H9 (cell line): ENCODE data around the gene SHC1. TPM values are rescaled to one million over a fixed set of nuclear protein-coding genes. Genes with fewer than 3 reads are reported as not detected.

Source experiments
- DNase-seq: peaks from one replicate; pipeline ENCODE4 v3.0.0-alpha.2; 2017
- H2AFZ ChIP-seq: one replicate; pipeline ENCODE4 v1.6.1; 2013; ENCODE audit warnings: mild to moderate bottlenecking, low read length, control low read depth, moderate library complexity
- H2AK5ac ChIP-seq: 2 replicates; pipeline ENCODE4 v1.6.1; 2013; ENCODE audit warnings: low read length, control low read depth, mixed read lengths; ENCODE audit not compliant: insufficient read length
- H2BK120ac ChIP-seq: one replicate; pipeline ENCODE4 v1.6.1; 2013; ENCODE audit warnings: low read depth, mild to moderate bottlenecking, low read length, control low read depth, inconsistent platforms; ENCODE audit not compliant: poor library complexity, severe bottlenecking
- H2BK12ac ChIP-seq: 2 replicates; pipeline ENCODE4 v1.6.1; 2013; ENCODE audit warnings: low read length, control low read depth, mixed read lengths, low read depth; ENCODE audit not compliant: insufficient read length
- H2BK15ac ChIP-seq: 2 replicates; pipeline ENCODE4 v1.6.1; 2013; ENCODE audit warnings: low read depth, low read length, control low read depth
- H2BK20ac ChIP-seq: one replicate; pipeline ENCODE4 v1.6.1; 2013; ENCODE audit warnings: low read depth, mild to moderate bottlenecking, low read length, control low read depth, inconsistent platforms; ENCODE audit not compliant: poor library complexity, severe bottlenecking
- H2BK5ac ChIP-seq: 2 replicates; pipeline ENCODE4 v1.6.1; 2013; ENCODE audit warnings: low read length, control low read depth, mixed read lengths; ENCODE audit not compliant: insufficient read length
- H3K14ac ChIP-seq: 2 replicates; pipeline ENCODE4 v1.6.1; 2013; ENCODE audit warnings: low read length, control low read depth; ENCODE audit not compliant: insufficient read depth
- H3K18ac ChIP-seq: 2 replicates; pipeline ENCODE4 v1.6.1; 2013; ENCODE audit warnings: low read depth, mild to moderate bottlenecking, mixed read lengths, low read length, control low read depth; ENCODE audit not compliant: insufficient read length
- H3K23ac ChIP-seq: 2 replicates; pipeline ENCODE4 v1.6.1; 2013; ENCODE audit warnings: low read length, control low read depth, mixed read lengths, low read depth; ENCODE audit not compliant: insufficient read length
- H3K23me2 ChIP-seq: 2 replicates; pipeline ENCODE4 v1.6.1; 2013; ENCODE audit warnings: low read depth, mild to moderate bottlenecking, mixed read lengths, low read length, control low read depth; ENCODE audit not compliant: insufficient read length, poor library complexity, severe bottlenecking
- H3K27ac ChIP-seq: 2 replicates; pipeline ENCODE4 v1.5.1; 2013; ENCODE audit warnings: low read length, control low read depth, mixed read lengths, low read depth; ENCODE audit not compliant: insufficient read length
- H3K27me3 ChIP-seq: 2 replicates; pipeline ENCODE4 v1.6.1; 2013; ENCODE audit warnings: low read length, control low read depth, inconsistent platforms; ENCODE audit not compliant: insufficient read depth
- H3K4ac ChIP-seq: 2 replicates; pipeline ENCODE4 v1.6.1; 2013; ENCODE audit warnings: low read depth, mild to moderate bottlenecking, control low read depth, inconsistent platforms, low read length, moderate library complexity
- H3K4me1 ChIP-seq: 2 replicates; pipeline ENCODE4 v1.6.1; 2013; ENCODE audit warnings: low read length, control low read depth, inconsistent platforms; ENCODE audit not compliant: insufficient read depth
- H3K4me2 ChIP-seq: 2 replicates; pipeline ENCODE4 v1.6.1; 2013; ENCODE audit warnings: low read length, control low read depth, mixed read lengths; ENCODE audit not compliant: insufficient read length, insufficient read depth
- H3K56ac ChIP-seq: 2 replicates; pipeline ENCODE4 v1.6.1; 2013; ENCODE audit warnings: low read depth, mild to moderate bottlenecking, mixed read lengths, low read length, control low read depth; ENCODE audit not compliant: insufficient read length
- H3K79me1 ChIP-seq: 2 replicates; pipeline ENCODE4 v1.6.1; 2013; ENCODE audit warnings: low read depth, mild to moderate bottlenecking, moderate library complexity, low read length, control low read depth, inconsistent platforms; ENCODE audit not compliant: insufficient read depth, poor library complexity, severe bottlenecking
- H3K79me2 ChIP-seq: 2 replicates; pipeline ENCODE4 v1.6.1; 2013; ENCODE audit warnings: low read length, control low read depth, inconsistent platforms; ENCODE audit not compliant: insufficient read depth
- H3K9ac ChIP-seq: 2 replicates; pipeline ENCODE4 v1.6.1; 2013; ENCODE audit warnings: low read length, control low read depth, mixed read lengths; ENCODE audit not compliant: insufficient read length; ENCODE audit errors: extremely low read depth
- H3K9me3 ChIP-seq: one replicate; pipeline ENCODE4 v1.6.1; 2013; ENCODE audit warnings: low read depth, low read length, inconsistent platforms; ENCODE audit not compliant: control insufficient read depth
- H3T11ph ChIP-seq: one replicate; pipeline ENCODE4 v1.6.1; 2013; ENCODE audit warnings: mild to moderate bottlenecking, low read length, control low read depth, inconsistent platforms
- H4K20me1 ChIP-seq: one replicate; pipeline ENCODE4 v1.6.1; 2013; ENCODE audit not compliant: control insufficient read depth, insufficient read length, insufficient read depth
- H4K5ac ChIP-seq: 2 replicates; pipeline ENCODE4 v1.6.1; 2013; ENCODE audit warnings: low read depth, mild to moderate bottlenecking, mixed read lengths, low read length, control low read depth; ENCODE audit not compliant: insufficient read length
- H4K8ac ChIP-seq: replicated peaks from 2 replicates; pipeline ENCODE4 v1.6.1; 2013; ENCODE audit warnings: low read length, control low read depth, mixed read lengths, low read depth; ENCODE audit not compliant: insufficient read length
- H4K91ac ChIP-seq: 2 replicates; pipeline ENCODE4 v1.6.1; 2013; ENCODE audit warnings: low read depth, mild to moderate bottlenecking, moderate library complexity, mixed read lengths, low read length, control low read depth; ENCODE audit not compliant: insufficient read length
- H3K27ac Mint-ChIP-seq, 3 experiments: 2 replicates in 2 of 3; 3 replicates in 1 of 3; pipeline ENCODE4 v1.8.0; 2020 to 2021; ENCODE audit warnings: mixed read lengths in 3 of 3, mild to moderate bottlenecking in 1 of 3, moderate library complexity in 1 of 3
- H3K27me3 Mint-ChIP-seq: 2 replicates; pipeline ENCODE4 v1.8.0; 2021; ENCODE audit warnings: low read depth, mild to moderate bottlenecking, moderate library complexity, mixed read lengths
- H3K36me3 Mint-ChIP-seq, 3 experiments: 2 replicates in 2 of 3; 3 replicates in 1 of 3; pipeline ENCODE4 v1.8.0; 2020 to 2021; ENCODE audit warnings: low read depth in 3 of 3, mixed read lengths in 3 of 3; ENCODE audit not compliant: insufficient read depth in 1 of 3
- H3K4me1 Mint-ChIP-seq, 2 experiments: 2 replicates each; pipeline ENCODE4 v1.8.0; 2020; ENCODE audit warnings: mixed read lengths in 2 of 2
- H3K4me3 Mint-ChIP-seq, 2 experiments: 2 replicates in 1 of 2; 3 replicates in 1 of 2; pipeline ENCODE4 v1.8.0; 2020 to 2021; ENCODE audit warnings: mild to moderate bottlenecking in 2 of 2, mixed read lengths in 2 of 2, moderate library complexity in 1 of 2
- H3K9me3 Mint-ChIP-seq, 2 experiments: 2 replicates in 1 of 2; 3 replicates in 1 of 2; pipeline ENCODE4 v1.8.0; 2020; ENCODE audit warnings: mild to moderate bottlenecking in 2 of 2, mixed read lengths in 2 of 2, moderate library complexity in 1 of 2
- WGBS: extraction: QIAGEN DNeasy Blood & Tissue Kit; methylation state at CpG from one replicate; pipeline ENCODE4 v1.1.7; 2013; ENCODE audit warnings: missing lambda C conversion rate, low lambda C conversion rate, mixed read lengths; ENCODE audit not compliant: insufficient read length; ENCODE audit errors: extremely low coverage; 5-methylcytosine and 5-hydroxymethylcytosine counted together
- total RNA-seq: library from RNA; stranded (reverse); gene quantifications from 2 replicates; pipeline ENCODE4 v1.2.1, GENCODE V29; 2021
- TF ChIP-seq, protein P1 (sequence below): fragments of 200-600 bp; sonication (generic); conservative IDR thresholded peaks from 3 replicates; pipeline ENCODE4 v1.8.0; 2021; ENCODE audit warnings: antibody characterized with exemption, mild to moderate bottlenecking

The SHC1 gene
- total RNA-seq, 1 experiment from 2014 or later, result 168 TPM

DNA sequence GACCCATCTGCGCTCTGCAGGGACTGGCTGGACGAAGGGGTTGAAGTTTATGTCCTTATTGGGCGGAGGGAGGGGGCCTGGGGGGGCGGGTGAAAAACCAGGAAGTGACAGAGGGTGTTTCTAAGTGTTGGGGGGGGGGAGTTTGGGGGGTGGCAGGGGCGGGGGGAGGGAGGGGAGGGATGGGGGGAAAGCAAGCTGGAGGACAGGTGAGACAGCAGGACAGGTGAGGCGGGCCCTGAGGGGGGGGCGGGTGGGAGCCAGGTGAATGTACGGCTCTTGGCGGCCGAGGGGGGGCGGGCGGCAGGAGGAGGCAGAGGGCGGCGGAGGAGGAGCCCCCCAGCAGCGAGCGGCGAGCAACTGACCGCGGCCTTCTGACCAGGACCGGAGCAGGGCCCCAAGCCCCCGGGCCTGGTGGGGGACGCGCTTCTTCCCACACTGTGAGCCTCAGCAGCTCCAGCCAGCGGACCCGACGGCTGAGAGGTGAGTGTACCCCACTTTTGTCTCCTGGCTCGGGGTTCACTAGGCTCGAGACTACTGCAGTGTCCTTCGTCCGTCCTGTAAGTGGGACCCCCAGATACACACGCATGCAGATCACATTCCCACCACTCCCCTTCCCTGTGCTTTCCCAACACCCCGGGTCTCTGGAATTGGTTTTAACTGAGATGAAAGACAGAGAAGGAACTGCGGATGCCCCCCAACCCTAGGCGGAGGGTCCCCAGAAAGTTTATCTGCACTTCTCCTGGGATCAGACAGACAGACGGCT is 32.1 kb upstream of the SHC1 start, which contains the start of gene ZBTB7B:
ZBTB7B (plus strand) TSS at position 339 of the 763 bp plus-strand sequence. CDS start 11,859 bp downstream, outside the sequence.
- H3K27ac ChIP-seq, result no peak within 1 kb of the TSS
- H3K9ac ChIP-seq, result peak within 1 kb of the TSS; percentile 36
- no peak within 1 kb of the TSS for H2BK5ac ChIP-seq
- H2BK12ac ChIP-seq, result no peak within 1 kb of the TSS
- no peaks in the 10 kb centered on the region for H3K27me3 Mint-ChIP-seq
- H3K27me3 ChIP-seq, result no peaks in the 10 kb centered on the region
- WGBS, result no CpG with 5 or more reads among the region's 35 CpGs
- DNase-seq, result peak; percentile 39
- no peak within 1 kb of the TSS for H2BK15ac ChIP-seq
- no peak within 1 kb of the TSS for H3K18ac ChIP-seq
- peaks cover 34 to 43% of the 10 kb centered on the region in 2 experiments for H3K4me1 Mint-ChIP-seq
- H4K8ac ChIP-seq, result no peak within 1 kb of the TSS
- H3K9me3 Mint-ChIP-seq, result peaks cover 0 to 2% of the 10 kb centered on the region in 2 experiments; a peak in 3 of 5 replicates
- H3K36me3 Mint-ChIP-seq, result no peaks in the 10 kb centered on the region; a peak in 2 of 7 replicates
- no peak within 1 kb of the TSS for H3K4ac ChIP-seq
- H2BK120ac ChIP-seq, result no peak within 1 kb of the TSS
- no peaks in the 10 kb centered on the region for H4K20me1 ChIP-seq
- H3K4me3 Mint-ChIP-seq, result peak within 1 kb of the TSS; percentile 93 to 97
- H3K4me2 ChIP-seq, result peak within 1 kb of the TSS; percentile 90
- no peaks in the 10 kb centered on the region; the same call in 1 of the 2 replicates for H3K79me2 ChIP-seq
- no peak within 1 kb of the TSS for H3T11ph ChIP-seq
- no peak within 1 kb of the TSS for H4K5ac ChIP-seq
- H3K23me2 ChIP-seq, result peaks cover 26% of the 10 kb centered on the region
- H2BK20ac ChIP-seq, result no peak within 1 kb of the TSS
- H3K4me1 ChIP-seq, result peaks cover 5% of the 10 kb centered on the region; the same call in 1 of the 2 replicates
- H2AK5ac ChIP-seq, result no peak within 1 kb of the TSS
- H3K56ac ChIP-seq, result no peak within 1 kb of the TSS
- no peak within 1 kb of the TSS for H3K23ac ChIP-seq
- H4K91ac ChIP-seq, result no peak within 1 kb of the TSS
- H3K27ac Mint-ChIP-seq, result peak within 1 kb of the TSS; percentile 93 to 96 (median 95); a peak in 6 of 7 replicates
- no peaks in the 10 kb centered on the region for H3K79me1 ChIP-seq
- peak within 1 kb of the TSS; percentile 32 for H3K14ac ChIP-seq
- H3K9me3 ChIP-seq, result no peaks in the 10 kb centered on the region
- no peak within 1 kb of the TSS for H2AFZ ChIP-seq
- TF ChIP-seq, protein P1, sequence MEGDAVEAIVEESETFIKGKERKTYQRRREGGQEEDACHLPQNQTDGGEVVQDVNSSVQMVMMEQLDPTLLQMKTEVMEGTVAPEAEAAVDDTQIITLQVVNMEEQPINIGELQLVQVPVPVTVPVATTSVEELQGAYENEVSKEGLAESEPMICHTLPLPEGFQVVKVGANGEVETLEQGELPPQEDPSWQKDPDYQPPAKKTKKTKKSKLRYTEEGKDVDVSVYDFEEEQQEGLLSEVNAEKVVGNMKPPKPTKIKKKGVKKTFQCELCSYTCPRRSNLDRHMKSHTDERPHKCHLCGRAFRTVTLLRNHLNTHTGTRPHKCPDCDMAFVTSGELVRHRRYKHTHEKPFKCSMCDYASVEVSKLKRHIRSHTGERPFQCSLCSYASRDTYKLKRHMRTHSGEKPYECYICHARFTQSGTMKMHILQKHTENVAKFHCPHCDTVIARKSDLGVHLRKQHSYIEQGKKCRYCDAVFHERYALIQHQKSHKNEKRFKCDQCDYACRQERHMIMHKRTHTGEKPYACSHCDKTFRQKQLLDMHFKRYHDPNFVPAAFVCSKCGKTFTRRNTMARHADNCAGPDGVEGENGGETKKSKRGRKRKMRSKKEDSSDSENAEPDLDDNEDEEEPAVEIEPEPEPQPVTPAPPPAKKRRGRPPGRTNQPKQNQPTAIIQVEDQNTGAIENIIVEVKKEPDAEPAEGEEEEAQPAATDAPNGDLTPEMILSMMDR, result no peak
